LoVo (cell line): ENCODE data around the gene HS6ST1.
A peak's percentile ranks its signal among the peaks of the same experiment; 100 is the strongest.

Experiments used
- DNase-seq: peaks from one replicate; pipeline ENCODE4 v3.0.0-alpha.2; 2016; ENCODE audit warnings: low spot score

HS6ST1 gene

DNA sequence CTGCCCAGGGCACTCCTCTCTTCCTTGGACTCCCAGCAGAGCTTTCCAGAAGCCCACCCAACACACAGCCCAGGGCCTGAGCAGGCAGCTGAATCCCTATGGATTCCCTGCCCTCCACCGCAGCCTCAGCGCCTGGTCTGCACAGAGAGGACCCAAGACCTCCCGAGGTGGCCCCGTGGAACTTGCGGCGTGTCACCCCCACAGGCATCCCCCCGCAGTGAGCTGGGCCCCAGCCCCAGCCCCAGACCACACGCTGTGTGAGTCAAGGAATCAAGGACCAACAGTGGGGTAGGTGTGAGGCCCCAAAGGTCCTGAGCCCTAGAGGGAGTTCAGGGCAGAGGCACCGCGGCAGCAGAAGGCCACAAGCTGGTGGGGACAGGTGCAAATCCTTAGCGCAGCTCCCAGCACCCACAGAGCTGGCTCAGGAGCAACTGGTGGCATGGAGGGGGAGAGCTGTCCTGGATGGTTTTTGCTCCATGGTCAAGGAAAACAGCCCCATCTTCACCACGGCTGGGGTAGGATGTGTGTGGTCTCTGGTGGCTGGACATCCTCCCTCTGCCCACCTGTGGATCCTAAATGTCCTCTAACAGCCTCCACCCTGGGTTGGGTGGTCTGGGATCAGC is 8.5 kb downstream of the HS6ST1 start:
- DNase-seq = no peak

DNA sequence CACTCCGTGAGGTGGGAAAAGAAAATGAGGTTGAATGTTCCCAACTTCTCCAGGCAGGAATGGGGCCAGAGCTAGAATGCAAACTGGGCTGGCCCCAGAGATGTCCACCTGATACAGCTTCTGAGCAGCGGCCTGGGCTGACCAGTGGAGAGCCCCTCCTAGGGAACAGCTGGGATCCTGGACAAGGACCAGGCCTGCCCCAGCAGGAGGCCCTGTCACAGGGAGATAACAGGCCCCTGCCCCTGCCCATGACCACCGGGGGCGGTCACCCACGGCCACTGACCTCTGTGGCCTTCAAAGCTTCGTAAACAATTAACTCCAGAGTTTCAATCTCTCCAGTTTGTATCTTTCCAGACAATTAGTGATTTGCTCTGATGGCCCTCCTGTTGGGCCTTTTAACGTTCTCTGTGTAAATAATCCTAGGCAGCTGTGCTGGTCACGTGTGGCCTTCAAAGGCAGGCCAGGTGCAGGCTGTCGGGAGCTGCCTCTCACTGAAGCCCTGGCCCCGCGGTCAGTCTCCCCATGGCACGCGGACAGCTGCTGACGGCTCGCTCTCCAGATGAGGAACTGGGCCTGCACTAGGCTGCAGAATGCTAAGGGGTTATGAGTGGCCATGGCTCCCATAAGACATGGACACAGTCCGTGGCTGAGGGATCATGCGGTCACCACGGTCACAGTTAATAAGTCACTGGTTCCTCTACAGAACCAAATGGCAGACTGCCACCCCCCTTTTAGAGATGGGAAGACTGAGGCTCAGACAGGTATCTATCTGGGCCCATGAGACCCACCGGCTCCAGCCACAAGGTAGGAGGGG is 9.2 kb downstream of the HS6ST1 start:
- DNase-seq = no peak

DNA sequence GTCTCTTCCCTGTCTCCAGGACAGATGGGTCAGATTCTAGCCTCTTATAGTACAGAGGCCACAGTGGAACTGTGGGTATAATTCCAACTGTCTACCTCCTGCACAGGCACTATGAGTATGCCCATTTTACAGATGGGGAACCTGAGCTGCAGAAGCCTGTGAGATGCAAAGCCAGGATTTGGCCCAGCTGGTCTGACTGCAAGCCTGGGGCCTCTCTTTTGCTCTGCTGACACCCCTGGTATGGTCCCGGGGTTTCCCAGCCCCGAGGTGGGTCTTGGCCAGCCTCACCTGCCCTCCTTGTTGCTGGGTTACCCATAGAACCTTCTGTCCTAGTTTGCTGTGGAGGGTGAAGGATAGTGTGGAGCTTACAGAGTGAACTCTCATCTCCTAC is 9.8 kb downstream of the HS6ST1 start:
- no peak for DNase-seq

DNA sequence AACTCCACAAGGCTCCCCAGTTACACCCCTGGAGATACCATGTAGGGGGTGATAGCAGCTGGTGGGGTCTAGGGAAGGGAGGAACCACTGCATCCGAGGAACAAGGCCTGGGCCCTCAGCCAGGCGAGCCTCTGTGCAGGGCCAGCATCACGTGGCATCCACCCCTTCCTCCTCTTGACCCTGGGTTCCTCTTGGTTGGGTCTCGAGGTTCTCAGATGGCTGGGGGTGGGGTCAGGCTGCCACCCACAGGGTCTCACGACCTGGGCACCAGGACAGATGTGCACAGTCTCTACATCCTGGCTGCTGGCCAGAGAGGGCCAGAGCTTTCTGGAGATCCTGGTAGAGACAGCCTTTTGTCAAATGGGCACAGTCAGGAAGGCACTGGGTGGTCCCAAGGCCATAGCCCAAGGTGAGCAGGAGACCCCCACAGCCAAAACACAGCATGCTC is 10.4 kb downstream of the HS6ST1 start:
- DNase-seq = no peak

DNA sequence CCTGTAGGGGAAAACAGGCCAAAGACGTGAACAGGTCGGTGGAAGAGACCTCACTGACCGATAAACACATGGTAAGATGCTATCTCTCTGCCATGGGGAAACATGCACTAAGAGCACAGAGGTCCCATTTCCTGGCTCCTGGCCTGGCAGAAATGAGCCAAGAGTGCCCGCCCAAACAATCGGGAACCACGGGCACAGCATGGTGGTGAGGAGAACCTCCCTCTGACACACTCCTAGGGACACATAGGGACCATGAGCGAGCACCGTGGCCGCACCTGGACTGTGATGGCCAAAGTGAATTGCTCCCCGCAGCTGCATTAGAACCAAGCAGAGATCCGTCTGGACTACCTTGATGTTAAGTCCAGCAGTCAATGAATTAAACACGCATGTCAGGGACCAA is 11.1 kb downstream of the HS6ST1 start:
- no peak for DNase-seq

DNA sequence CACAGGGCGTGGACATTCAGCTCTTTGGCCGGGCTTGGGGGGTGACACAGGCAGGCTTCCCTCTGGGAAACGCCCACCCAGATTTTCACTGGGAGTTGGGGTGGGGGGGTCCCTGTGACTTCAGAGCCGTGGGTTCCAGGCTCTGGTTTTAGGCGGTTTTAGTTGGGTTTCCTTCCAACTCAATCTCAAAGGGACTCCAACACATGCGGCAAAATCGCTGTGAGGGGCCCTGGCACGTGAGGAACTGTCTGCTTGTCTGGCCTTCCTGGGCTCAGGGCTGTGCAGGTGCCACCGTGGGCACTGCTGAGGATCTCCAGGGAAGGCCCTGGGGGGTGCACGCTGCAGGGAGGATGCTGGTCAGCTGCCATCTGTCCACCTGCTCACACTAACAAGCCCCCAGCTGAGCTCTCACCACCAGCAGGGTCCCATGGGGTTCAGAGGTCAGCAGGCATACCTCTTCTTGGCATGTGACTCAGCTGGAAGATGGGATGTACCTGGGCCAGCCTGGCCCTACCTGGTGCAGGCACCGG is 11.7 kb downstream of the HS6ST1 start:
- DNase-seq = no peak

DNA sequence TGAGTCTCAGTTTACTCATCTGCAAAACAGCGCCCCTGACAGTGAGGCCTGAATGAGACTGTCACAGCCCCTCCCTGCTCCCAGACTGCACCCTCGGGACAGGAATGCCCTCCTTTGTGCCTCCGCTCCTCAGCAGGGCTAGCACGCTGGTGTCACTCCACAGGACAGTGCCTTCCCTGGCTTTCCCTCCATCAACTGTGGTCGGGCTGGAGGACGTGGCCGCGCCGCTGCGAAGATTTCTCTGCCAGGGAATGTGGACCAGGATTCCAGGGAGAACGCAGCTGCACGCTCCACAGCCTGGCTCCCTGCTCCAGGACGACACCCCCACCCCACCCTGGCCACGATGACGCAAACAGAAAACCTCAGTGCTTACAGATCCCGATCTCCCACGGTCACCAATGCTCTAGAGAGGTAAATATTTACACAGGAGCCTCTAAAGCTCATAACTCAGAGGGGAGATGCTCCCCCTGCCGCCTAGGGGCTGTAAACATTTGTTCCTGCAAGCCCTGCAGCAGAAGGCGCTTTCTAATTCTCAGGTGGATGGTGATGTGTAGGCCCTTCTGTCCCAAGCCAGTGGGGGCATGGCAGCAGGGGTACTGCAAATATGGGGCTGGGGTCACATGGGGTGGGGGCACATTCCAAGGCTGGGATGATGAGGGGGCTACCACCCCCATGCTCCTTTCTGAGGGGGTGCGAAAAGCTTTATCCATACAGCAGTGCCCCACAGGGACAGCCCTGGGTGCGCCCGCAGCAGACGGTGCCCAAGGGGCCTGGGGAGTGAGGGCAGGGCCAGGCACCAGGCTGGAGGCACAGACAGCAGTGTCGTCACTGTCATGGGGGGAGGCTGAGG is 12.4 kb downstream of the HS6ST1 start:
- DNase-seq = no peak

DNA sequence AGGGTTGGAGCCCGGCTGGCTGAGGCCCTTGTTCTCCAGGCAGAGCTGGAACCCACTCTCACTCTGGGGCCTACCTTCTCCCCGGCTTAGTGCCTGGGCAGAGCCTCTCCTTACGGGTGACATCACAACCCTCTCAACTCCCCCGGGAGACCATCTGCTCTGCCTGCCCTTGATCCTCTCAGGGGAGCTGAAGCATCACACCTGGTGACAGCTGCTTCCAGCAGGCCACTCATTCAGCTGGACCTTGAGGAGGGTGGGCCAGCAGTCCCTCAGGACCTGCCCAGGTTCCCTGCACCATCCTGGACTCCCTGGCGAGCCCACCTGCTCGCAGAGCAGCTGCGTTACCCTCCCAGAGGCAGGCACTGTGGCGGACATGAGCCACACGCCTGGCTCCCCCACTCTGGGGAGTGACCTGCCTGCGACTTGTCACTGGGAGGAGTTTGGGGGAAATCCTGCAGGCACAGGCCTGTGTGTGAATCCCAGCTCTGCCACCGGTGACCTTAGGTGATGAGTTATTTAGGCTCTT is 13.1 kb downstream of the HS6ST1 start:
- DNase-seq = no peak

DNA sequence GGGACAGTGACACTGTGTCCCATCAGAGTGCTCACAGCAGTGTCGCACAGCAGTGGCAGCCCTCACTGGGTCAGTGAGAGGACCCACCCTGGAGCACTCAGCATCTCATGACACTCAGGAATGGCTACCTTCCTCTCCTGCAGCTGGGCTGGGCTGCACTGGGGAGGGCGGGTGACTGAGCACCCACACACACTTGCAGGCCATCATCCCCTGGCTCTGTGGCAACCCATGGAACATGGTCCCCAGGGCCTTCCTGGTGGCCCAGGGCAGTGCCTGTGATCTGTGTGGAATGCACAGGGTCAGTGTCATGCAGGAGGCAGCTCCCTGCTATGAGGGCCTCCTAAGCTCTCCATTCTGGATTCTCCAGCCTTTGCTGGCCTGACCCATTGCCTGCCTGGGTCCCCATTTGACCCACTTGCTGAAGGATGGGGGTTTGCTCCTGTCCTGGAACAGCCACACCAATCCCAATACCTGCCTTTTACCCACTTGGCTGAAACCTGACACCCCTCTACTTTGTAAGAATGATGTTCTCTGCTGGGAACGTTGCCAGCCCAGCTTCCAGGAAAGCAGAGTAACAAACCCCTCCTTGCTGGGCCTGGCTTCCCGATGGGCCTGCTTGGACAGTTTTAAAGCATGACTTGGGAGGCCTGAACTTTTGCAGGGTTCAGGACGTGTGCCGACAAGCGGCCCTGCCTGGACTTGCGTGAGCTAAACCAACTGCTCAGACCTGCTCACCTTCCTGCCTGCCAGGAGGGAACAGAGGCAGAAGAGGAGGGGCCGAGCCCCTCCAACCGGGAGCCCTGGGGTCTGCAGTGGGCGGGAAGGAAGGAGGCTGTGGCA is 13.7 kb downstream of the HS6ST1 start:
- DNase-seq = peak; percentile 44

DNA sequence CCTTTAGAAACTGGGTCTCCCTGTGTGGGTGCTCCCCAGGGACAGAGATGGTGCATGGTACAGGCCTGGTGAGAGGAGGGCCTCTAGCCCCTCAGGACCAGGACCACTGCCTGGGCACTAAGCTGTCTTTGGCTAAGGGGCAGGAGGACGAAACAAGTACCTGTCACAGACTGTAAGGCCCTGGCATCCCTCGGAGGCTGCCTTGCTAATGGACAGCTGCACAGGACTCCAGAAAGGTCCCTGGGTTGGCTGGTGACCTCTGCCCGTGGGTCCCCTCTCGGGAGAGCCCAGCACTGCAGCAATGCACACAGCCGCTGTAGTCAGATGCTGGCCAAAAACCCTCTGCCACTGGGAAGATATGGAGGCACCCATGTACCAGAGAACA is 14.3 kb downstream of the HS6ST1 start:
- DNase-seq = no peak

DNA sequence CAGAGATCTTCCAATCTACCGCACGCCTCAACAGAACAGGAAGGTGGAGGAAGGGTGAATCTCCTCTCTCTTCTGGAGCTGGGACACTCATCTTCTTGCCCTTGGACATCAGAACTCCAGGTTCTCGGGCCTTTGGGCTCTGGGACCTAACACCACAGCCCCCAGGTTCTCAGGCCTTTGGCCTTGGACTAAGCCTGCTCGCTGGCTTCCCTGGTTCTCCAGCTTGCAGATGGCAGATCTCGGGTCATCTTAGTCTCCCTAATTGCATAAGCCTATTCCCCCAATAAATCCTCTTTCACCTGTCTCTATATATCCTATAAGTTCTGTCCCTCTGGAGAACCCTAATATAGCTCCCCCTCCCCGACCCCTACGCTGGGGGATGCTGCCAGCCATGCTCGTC is 14.8 kb downstream of the HS6ST1 start:
- DNase-seq = no peak

DNA sequence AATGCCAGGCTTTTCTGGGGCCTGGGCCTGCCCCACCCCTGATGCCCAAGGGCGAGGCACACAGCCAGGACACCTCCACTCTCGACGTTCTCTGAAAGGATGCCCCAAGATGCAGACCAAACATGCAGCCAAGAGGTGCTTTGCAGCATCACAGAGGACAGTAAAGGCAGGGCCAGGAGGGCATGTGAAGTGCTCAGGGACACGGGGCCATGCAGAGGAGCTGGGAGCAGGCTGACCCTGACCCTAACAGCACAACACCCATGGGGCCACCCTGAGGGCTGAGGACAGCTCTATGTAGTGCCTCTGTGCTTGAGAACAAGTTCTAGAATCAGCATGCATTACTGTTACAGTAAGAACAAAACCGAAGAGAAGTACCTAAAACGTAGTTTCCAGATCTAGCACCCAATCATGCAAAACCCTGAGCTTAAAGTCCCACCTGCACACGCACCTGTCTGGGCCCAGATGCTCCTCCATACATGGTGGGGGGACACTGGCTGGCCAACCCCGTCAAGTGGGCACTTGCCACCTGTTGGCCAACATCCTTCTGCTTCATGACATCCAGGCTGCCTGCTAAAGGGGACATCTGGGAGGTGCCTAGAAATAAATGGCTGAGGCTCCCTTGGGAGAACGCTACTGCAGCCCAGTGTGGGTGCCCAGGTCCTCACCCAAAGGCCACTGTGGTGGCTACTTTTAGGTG is 15.4 kb downstream of the HS6ST1 start:
- DNase-seq = no peak

DNA sequence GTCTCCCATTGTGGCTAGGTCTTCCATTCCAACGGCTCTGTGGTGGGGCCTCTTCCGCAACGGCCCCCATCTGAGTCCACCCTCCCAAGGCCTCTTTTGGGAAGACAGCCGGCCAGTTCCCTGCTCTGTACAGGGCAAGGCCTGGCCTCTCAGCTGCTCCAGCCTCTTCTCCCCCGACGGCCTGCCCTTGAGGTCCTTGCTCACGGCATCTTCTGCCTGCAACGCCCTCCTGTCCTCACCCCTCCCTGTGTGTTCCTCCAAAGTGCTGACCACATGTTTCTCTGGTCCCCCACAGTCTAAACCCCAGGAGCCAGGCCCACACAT is 16.0 kb downstream of the HS6ST1 start:
- DNase-seq = no peak

DNA sequence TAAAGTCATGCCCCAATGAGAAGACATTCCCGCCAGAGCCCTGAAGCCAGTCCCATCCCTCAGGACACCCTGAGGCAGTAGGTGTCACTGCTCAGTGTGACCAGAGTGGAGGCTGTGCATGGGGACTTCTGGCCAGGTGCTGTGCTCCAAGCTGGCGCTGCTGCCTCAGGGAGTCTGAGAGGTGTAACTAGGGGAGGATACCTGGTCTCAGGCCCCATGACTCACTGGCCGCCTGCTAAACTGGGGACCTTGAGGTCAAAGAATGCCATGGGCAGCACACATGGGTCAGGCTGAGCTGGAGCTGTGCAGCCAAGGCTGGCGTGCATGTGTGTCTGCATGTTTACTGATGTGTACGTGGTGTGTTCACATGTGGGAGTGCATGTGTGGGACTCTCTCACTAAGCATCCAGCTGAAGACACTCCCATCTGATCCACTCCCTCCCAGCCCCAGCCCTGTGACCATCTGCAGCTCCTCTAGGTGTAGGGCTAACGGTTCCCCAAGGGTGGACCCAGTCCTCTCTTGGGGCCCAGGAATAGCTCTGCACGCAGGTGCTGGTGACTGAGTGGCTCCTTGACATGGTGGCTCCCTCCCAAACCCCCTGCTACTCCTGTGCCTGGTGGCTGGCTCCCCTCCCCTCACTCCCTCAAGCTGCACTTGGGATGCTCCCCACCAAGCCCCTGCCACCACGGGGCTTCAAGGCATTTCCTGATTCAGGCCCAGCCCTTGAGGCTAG is 16.5 kb downstream of the HS6ST1 start:
- no peak for DNase-seq

DNA sequence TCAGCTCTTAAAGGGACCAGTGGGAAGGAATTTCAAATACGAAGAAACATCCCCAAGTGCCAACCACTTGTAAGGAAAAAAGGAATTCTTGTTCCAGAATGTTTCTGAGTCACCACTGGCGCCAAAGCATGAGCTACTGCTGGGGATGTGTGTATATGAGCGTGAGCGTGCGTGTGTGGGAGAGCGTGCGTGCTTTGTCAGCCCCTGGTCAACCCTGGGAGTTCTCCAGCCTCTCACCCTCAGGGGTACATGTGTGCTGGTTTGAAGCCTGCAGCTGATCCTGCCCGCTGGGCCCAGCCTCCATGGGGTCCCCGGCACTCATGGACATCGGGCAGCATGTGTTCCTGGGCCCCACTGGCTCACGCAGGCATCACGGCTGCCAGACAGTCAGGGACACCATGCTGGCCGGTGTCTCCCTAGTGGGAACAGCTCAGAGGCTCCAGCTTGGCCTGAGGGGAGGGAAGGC is 17.1 kb downstream of the HS6ST1 start:
- no peak for DNase-seq

DNA sequence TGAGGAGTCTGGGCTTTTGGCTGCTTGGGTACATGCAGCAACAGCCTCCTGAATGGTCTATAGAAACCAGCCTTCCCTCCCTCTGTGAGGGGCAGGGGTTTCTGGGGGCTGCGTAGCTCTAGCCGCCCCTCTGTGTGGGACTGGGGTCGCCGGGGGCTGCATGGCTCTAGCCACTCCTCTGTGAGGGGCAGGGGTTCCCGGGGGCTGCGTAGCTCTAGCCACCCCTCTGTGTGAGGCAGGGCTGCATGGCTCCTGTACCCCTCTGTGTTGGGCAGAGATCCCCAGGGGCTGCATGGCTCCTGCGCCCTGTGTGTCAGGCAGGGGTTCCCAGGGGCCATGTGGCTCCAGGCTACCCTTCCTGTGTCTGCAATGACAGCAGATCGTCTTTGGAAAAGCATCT is 17.6 kb downstream of the HS6ST1 start:
- no peak for DNase-seq

DNA sequence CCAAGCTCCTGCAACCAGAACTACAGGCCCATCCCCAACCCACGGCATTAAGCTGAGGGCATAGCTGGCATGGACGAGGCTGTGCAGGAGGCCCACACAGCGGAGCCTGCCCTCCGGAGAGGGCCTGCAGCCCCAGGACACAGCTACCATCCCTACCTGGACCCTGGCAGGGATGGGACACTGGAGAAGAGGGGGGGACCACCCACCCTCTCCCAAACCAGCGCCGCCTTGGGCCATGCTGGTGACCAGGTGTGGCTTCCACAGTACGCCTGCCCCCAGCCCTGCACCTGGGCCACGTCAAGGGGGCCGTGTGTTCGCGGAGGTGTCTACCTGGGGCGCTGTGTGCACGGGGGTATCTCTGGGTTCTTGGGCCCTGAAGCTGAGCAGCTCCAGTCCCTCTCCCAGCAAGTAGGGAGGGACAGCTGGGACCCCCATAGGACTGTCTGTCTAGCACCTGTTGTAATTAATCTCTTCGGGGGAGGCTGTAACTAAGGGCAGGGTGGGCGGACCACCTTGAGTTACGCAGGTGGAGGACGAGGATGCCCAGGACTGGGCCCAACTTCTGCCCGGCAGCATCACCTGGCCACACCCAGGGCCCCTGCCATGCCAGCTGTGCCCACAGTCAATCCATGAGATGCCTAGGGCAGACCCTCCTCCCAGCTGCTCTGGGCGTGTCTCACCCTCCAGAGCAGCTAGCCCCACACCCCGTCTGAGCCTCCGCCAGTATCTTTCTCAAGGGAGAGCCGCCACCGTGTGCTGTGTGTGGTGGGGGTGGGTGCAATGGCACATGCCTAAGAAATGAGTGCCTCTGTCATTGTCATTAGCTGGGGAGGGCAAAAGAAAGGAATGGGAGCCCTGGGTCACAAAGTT is 18.3 kb downstream of the HS6ST1 start:
- no peak for DNase-seq

DNA sequence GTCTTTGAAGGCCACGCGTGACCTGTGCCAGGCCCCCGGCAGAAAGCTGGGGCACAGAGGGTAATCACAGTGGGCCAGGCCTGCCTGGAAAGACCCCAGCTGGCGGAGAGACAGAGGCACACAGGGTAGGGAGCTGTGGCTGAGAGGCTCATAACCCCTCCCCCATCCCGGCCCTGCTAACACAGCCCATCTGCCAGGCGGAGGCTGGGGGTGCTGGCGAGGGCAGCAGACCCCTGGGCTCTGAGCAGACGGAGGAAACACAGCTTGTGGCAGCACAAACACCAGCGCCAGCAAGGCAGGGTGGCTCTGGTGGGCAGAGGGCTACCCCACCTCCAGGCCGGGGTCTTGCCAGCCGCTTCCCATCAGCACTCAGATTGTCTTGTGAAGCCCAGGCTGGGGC is 19.0 kb downstream of the HS6ST1 start:
- no peak for DNase-seq

DNA sequence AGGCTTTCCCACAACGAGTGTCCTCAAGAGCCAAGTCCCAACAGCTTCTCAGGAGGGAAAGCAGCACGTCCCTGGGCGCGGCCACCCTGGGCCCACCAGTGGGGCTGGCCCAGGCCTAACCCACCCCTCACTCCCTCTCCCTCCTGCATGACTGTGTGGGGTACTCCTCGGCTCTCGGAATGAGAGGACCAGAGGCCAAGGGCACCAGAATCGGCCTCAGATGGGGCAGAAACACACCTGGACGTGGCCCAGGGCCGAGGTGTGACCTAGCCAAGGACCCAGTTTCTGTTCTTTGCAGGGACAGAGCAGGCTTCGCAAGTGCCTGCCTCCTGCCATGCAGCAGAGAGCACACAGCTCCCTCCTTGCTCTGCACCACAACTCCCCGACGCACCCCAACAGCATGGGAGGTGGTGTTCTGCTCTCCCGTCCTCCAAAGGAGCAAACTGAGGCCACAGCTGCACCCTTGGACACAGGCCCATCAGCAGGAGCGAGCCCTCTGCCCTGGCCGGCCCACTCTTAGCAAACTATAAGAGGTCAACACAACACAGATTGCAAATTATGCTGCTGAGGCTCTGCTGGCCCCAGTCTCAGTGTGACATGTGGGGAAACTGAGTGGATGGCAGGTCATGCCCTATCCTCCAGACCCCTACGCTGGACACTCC is 19.7 kb downstream of the HS6ST1 start:
- no peak for DNase-seq
